GM18907 (cell line): ENCODE data around the gene IL4R.
"Not testable (repeated sequence)": the region's sequence is repeated elsewhere in the genome, so short reads cannot be mapped to it uniquely, and the experiment has no call there.

Experiments
- ATAC-seq: cut with Tn5 transposase; IDR thresholded peaks from one replicate; pipeline ENCODE4 v1.9.1; 2021; ENCODE audit warnings: mild to moderate bottlenecking, moderate library complexity; ENCODE audit not compliant: unreplicated experiment

The IL4R gene

DNA sequence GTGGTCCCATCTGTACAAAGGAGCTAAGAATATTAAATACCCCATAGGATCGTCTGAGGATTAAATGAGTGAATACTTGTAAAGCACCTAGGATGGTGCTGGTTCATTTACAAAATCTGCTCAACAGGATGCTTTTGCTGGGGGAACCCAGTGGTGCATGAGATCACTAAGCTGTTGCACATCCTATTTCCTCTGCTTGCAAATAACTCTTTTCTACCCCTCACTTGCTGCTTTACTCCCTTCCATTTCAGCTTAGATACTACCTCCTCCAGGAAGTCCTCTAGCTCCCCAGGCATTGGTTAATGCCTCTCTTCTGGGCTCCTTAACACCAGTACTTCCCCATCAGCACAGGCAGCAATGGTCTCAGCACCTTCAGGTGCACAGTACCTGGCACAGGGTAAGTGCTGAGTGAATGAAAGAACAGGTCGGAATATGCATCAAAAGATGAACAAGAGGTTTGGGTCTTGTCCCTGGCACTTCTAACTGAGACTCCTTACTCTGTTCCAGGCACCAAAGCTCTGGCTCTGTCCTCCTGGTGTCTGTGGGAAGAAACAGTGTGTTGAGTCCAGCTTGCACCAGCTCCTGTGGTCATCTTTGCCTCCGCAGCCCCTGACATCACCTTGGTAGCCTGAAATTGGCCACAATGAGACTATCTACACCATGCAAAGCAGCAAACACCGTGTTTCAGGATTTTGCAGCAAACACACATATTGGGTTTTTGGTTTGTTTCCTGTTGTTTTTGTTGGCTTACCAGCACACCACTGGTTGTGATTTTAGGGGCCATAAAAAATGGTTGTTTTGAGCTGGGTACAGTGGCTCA, 64.1 kb downstream of the IL4R start:
- no peak for ATAC-seq

DNA sequence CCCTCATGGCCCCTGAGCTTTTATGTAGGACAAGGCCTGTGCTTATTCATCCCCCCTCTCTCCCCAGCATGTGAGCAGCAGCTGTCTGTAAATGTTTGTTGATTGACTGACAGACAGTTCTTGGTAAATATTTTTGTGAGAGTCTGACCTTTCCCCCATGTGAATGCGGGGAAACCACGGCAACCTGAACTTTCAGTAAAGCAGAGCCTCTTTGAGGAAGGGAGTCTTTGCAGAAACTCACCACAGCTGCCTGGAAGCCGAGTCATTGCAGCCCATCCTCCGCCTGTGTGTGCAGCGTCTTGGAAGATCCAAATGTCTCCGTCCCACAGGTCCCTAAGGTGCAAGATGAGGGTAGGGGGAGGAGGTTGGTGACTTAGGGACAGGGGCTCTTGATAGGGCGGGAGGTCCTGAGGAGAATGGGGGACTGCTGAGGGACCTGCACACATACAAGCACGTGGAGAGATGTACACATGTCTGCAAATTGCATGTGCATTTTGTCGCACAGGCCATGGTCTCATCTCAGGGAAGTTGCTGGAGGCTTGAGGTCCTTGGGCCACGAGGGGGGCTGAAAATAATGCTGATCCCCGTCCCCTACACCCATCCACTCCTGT, 65.2 kb downstream of the IL4R start:
- ATAC-seq: no peak

DNA sequence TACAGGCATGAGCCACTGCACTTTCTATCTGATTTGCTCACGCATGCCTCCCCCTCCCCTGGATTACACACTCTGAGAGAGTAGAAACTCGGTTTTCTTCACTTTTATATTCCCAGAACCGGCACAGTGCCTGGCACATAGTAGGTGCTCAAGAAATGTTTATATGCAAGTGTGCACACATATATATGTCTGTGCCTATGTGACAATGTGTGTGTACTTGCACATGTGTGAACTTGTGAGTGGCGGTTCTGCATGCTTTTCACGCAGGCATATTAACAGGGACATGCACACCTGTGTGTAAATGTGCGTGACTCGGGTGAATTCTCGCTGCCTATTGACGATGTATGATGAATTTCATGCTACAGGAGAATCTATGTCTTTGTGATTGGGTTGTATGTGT, 66.1 kb downstream of the IL4R start:
- ATAC-seq: no peak

DNA sequence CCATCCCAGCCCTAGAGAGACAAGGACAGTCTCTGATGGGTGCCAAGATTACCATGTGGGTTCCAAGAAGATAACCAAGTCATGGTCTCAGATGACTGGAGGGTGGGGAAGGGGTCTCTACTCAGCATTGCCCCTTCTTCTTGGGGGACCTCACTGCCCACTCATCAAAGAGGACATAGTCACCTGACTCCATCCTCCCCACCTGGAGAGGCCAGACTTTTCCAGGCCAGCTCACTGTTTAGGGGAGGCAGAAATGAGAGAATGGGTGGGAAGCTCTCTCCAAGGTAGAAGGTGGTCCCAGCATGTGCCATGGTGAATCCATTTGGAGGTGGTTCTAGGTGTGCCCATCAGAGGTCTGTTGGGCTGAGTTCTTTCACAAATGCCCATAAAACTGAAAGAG, 67.5 kb downstream of the IL4R start:
- ATAC-seq: no peak

DNA sequence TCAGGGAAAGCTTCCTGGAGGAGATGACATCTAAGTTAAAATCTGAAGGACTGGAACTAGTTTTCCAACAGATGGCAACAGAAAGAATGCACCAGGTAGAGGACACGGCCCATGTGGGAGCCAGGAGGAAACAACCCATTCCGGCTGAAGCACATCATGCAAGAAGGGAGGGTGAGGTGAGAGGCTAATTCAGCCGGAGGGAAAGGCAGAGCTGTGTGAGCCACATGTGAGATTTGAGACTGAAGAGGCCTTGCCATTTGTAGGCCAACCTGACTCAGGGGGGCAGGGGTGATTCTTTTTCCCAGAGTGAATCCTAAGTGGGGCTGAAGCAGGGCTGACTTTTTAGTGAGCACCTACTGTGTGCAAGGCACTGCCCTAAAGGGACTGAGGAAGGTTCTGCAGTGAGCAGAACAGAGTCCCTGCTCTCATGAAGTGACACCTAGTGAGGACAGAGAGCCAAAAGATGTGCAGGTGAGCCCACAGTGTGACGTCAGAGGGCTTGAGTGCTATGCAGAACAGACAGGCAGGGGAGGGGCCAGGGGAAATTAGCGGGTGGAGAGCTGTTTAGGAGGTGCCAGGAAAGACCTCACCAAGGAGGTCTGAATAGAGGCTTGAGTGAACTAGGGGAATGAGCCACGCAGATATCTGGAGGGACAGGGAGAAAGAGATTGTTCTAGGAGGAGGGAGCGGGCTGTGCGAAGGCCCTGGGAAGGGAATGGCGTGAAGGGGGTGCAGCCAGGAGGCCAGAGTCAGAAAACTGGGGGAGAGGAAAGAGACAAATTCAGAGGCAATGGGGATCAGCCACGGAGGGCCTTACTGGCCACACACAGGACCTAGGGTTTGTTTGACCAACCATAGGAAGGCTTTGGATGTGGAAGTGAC, 68.4 kb downstream of the IL4R start:
- ATAC-seq: no peak

DNA sequence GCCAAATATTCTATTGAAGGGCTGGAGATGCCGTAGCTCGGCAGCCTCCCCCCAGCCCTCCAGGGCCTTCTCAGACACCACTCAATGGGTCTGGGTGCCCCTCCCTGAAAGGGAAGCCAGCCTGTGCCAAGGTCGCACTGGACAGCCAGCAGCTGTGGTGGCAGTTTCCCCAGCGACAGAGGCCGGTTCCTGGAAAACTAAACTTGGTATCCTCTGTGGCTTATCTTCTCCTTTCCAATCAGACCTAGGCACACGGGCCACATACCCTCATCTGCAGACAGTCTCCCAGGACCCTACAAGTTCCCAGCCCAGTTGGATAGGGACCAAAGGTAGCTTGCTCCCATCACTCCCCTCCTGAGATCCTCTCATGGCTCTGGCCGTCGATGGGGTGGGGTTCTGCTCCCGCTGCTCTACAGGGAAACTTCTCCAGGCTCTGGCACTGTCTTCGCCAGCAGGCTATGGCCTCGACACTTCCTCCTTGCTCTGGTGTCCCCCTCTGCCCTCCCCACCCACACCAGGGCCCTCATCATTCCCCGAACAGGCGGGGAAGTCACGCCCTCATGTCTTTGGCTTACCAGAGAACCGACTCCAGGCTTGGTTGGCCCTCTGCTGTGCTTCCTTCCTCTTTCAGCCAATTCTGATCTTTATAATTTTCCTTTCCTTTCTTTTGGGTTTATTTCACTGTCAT, 69.9 kb downstream of the IL4R start:
- no peak for ATAC-seq

DNA sequence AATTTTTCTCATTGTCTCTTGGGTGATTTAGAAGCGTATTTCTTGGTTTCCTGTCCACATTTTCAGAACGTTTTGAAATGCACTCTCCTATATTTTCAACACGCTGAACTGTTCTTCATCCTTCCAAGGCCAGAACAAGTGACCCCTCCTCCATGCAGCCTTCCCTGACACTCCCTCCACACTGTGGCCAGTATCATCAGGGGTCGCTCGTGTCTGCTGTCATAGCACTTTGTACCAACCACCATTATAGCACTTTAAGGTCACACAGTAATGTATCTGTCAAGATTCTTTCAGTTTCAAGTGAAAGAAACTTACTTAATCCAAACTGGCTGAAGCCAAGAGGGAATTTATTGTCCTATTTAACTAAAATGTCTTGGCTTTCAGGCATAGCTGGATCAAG, 70.7 kb downstream of the IL4R start:
- ATAC-seq: no peak

DNA sequence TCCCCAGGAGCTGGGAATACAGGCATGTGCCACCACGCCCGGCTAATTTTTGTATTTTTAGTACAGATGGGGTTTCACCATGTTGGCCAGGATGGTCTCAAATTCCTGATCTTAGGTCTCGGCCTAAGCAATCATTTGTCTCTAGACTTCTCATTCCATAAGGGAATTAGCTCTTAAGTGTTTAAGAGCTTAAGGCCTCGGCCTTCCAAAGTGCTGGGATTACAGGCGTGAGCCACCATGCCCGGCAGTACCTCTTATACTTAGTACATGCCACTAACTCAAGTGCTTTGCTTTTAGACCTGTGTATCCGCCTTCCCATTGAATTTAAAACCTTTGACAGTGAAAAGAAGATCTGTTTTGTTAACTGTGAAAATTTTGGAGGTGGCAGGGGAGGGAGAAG, 71.6 kb downstream of the IL4R start:
- ATAC-seq: no peak

DNA sequence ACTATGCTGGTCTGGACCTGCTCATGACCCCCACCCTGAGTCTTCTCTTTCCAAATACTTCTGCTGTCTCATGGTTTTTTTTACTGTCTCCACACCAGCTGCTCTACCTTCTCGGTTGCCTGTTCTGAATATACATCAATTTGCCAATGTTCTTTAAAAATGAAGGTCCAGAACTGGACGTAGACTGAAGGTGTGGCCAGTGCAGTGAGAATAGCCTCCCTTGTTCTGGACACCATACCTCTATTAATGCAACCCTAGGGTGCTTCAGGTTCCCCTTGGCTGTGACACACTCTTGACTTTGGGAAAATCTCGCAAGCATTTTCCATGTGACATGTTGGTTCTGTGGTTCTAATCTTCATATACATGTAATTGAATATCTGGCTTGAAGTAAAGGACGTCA, 72.9 kb downstream of the IL4R start:
- no peak for ATAC-seq

DNA sequence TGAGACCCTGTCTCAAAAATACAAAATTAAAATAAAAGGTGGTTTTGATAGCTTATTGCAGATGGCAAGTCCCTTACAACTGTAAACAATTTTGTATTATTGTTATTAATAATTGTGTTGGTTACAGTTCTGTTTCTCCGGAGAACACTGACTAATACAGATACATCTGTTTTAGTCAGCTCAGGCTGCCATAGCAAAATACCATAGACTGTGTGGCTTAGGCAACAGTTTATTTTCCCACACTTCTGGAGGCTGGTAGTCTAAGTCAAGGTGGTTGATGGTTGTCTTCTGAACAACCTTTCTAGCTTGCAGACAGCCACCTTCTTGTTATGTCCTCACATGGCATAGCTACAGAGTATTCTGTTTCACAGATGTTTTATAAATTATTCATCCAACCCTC, 74.0 kb downstream of the IL4R start:
- peak; percentile 81 for ATAC-seq

DNA sequence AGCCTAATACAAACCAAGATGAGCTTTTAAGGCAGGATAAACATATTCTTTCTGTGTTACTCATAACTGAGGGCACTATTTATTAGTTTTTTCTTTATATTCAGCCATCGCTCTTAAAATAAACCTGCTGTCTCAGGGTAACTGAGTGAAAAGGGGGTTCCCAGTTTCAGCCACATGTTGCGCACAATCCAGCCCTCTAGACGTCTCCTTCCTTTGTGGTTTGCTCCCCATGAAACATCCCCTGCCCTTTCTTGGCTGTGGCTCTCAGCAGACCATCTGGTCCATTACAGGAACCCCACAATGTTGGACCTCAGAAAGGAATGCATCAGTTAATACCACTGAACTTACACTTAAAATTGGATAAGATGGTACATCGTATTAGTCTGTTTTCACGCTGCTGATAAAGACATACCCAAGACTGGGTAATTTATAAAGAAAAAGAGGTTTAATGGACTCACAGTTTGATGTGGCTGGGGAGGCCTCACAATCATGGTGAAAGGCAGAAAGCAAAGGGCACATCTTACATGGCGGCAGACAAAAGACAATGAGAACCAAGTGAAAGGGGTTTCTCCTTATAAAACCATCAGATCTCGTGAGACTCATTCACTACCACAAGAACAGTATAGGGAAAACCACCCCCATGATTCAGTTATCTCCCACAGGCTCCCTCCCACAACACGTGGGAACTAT, 75.6 kb downstream of the IL4R start:
- no peak for ATAC-seq

DNA sequence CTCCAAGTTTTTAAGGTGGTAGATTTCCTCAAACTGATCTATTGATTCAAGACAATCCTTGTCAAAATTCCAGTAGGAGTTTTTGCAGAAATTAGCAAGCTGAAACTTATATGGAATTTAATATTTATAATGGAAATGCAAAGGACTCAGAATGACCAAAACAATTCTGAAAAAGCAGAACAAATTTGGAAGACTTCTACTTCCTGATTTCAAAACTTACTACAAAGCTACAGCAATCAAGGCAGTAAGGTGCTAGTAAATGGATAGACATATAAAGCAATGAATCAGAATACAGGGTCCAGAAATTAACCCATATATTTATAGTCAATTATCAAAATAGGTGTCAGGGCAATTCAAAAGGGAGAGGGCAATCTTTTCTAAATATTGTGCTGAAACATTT, 76.4 kb downstream of the IL4R start:
- no peak for ATAC-seq

DNA sequence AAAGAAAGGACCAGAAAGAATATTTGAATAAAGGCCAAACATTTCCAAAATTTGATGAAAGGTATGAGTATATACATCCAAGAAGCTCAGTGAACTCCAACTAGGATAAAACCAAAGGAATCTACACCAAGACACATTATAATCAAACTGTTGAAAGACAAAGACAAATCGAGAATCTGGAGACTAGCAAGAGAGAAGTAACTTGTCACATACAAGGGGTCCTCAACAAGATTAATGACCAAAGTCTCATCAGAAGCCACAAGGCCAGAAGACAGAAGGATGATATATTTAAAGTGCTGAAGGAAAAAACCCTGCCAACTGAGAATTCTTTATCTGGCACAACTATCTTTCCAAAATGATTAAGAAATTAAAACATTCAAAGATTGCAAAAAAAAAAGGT, 78.9 kb downstream of the IL4R start:
- no peak for ATAC-seq

DNA sequence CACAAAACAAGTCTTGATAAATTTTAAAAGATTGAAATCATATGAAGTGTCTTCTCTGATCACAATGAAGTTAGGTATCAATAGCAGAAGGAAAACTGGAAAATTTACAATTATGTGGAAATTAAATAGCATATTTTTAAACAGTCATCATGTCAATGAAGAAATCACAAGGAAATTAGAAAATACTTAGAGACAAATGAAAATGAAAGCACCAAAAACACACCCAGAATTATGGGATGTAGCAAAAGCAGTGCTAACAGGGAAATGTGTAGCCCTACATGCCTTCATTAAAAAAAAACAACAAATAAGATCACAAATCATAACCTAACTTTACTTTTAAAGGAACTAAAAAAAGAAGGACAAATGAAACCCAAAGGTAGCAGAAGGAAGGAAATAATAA, 80.7 kb downstream of the IL4R start:
- no peak for ATAC-seq

DNA sequence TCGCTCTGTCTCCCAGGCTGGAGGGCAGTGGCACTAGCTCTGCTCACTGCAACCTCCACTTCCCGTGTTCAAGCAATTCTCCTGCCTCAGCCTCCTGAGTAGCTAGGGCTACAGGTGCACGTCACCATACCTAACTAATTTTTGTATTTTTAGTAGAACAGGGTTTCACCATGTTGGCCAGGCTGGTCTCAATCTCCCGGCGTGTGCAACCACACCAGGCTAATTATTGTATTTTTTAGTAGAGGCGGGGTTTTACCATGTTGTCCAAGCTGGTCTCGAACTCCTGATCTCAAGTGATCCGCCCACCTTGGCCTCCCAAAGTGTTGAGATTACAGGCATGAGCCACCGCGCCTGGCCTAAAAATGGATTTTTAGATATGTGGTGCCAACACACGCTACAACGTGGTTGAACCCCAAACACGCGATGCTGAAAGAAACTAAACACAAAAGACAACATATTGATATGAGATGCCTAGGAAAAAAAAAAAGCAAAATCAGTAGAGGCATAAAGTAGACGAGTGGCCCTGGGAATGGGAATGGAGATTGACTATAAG, 84.6 kb downstream of the IL4R start:
- not testable (repeated sequence) for ATAC-seq

DNA sequence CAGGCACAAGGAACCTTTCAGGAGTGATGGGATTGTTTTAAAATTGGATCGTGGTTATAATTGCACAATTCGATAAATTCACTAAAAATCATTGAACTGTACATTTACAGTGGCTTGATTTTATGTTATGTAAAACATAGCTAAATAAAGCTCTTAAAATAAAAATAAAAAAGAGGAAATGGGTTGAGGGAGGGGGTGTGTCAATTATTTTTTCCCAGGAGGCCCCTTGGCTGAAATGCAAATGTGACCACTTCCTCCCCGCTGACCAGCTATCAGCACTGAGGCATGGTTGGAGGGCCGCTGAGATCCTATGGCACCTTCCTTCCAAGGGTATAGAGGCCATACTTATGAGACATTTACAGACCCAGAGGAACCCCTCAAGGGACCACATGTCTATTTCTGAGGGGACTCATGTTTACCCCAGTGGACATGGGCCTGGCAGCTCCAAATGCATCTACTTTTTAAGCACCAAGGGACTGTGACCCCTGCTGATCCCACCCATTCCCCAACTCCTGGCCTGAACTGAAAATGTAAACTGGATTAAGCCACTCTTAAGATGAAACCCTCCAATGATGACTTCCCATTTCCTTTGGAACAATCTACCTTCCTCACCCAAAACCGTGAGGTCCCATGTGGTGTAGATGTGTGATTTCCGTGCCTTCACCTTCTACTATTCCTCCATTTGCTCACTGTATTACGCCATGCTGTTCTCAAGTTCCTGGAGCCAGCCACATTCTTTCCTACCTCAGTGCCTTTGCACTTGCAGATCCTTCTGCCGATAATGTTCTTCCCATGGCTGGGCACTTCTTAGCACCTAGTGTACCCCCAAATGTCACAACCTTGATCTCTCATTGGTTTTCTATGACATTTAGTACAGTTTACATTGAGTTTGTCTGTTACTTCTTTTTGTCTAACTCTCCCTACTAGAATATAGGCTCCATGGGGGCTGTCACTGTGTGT, 85.4 kb downstream of the IL4R start:
- ATAC-seq: peak; percentile 38

DNA sequence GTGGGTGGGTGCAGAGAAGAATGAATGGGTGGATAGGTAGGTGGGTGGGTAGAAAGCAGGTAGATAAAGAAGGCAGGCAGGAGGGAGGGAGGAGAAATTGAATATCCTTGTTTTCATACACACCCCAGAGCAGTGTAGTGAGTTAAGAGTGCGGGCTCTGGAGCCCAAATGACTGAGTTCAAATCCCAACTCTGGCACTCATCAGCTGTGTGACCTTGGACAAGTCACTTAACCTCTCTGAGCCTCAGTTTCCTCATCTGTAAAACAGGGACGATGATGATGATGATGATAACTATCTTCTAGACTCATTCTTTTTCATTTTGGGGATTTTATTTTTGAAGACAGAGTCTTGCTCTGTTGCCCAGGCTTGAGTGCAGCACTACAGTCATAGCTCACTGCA, 86.2 kb downstream of the IL4R start:
- no peak for ATAC-seq

DNA sequence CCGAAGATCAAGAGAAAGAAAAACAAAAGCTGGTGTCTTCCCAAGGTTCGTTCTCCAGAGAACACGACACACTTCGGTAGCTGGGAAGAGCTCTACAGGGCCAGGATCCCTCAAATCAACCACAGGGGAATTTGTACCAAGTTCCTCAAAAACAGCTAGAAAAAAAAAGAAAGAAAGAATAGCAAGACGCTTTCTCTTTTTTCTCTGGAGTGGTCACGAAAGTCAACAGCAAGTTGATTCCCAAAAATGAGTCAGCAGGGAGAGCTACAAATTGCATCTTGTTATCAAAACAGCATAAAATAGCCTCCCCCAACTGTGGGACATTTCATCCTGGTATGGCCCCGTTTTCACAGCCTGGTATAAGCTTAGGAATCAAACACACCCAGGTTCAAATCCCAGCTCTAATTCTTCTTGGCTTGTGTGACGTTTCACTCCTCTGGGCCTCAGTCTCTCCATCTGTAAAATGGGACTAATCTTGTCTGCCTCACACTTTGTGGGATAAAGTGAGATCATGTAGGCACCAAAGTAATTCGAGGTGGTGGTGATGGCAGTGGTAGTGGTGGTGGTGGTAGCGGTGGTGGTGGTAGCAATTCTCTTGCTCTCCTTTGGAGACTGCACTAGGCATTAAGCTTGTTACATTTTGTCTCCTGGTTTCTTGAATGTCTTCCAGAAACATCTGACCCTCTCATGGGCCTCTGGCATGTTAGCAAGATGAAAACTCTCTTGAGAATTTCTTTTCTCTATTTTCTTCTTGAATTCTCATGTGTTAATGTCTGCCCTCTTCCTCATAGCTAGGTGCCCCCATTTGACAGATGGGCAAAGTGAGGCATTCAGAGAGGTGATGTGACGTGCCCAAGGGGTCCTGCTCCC, 87.2 kb downstream of the IL4R start:
- no peak for ATAC-seq
